ENCODE results near the gene KYNU. TPM values are rescaled to one million over a fixed set of nuclear protein-coding genes. Genes with fewer than 3 reads are reported as not detected.

Gene KYNU
- total and polyA plus RNA-seq, 10 of the 15 experiments (the other 5 are each of a cell fraction or from before 2014, with no cell fraction given) = 31.3 to 101 (median 38.3) TPM

DNA sequence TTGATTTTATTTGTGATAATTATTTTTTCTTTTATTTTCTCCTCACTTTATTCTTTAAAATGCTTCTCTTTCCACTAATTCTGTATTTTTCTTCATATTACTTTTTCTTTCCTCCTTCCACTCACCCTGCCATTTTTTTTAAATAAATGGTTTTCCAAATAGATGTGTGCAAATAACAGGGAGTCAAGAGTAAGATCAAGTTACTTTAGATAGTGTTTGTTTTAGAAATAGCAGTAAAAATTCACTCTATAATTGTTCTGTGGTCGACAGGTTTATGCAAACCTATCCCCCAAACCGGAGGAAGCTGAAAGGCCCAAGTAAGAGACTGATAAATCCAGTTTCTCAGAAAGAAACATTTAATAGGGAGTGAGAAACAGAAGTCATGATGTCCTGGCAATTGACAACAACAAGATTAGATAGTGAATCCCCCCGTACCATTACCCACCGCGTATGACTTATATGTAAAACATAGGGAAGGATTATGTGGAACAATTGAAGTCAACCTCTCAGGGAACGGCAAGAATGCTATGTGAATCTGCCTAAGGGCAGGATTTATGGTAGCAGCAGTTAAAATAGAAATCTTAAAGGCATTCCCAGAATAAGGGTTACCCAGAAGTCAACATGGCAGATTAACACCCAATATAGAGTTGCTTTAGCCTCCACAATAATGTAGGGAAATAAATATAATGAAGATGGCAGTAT, 75.5 kb downstream of the KYNU start (continued):
- TF ChIP-seq FOS (IDR thresholded peaks at IDR 0.05; ENCODE audit: borderline replicate concordance, extremely low read depth, insufficient read length) = no peak
- TF ChIP-seq KLF5 (IDR thresholded peaks at IDR 0.05; ENCODE audit: partially characterized antibody) = no peak
- TF ChIP-seq, protein P1, sequence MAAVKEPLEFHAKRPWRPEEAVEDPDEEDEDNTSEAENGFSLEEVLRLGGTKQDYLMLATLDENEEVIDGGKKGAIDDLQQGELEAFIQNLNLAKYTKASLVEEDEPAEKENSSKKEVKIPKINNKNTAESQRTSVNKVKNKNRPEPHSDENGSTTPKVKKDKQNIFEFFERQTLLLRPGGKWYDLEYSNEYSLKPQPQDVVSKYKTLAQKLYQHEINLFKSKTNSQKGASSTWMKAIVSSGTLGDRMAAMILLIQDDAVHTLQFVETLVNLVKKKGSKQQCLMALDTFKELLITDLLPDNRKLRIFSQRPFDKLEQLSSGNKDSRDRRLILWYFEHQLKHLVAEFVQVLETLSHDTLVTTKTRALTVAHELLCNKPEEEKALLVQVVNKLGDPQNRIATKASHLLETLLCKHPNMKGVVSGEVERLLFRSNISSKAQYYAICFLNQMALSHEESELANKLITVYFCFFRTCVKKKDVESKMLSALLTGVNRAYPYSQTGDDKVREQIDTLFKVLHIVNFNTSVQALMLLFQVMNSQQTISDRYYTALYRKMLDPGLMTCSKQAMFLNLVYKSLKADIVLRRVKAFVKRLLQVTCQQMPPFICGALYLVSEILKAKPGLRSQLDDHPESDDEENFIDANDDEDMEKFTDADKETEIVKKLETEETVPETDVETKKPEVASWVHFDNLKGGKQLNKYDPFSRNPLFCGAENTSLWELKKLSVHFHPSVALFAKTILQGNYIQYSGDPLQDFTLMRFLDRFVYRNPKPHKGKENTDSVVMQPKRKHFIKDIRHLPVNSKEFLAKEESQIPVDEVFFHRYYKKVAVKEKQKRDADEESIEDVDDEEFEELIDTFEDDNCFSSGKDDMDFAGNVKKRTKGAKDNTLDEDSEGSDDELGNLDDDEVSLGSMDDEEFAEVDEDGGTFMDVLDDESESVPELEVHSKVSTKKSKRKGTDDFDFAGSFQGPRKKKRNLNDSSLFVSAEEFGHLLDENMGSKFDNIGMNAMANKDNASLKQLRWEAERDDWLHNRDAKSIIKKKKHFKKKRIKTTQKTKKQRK (IDR thresholded peaks at IDR 0.05; ENCODE audit: low read depth, low read length) = no peak
- no peak for TF ChIP-seq TARDBP (IDR thresholded peaks at IDR 0.05; ENCODE audit: borderline replicate concordance)
- no peak for TF ChIP-seq SMAD1 (IDR thresholded peaks at IDR 0.05; ENCODE audit: low read depth, partially characterized antibody)
- no peak for TF ChIP-seq EGR1 (IDR thresholded peaks at IDR 0.05; ENCODE audit: borderline replicate concordance in 1 of 2, low read depth in 2 of 2, low read length in 2 of 2)
- TF ChIP-seq GABPA (IDR thresholded peaks at IDR 0.05; ENCODE audit: low read depth) = no peak
- no peak for TF ChIP-seq NFYB (IDR thresholded peaks at IDR 0.05; ENCODE audit: insufficient read depth, low read depth, low read length)
- no peak for TF ChIP-seq SUPT20H (IDR thresholded peaks at IDR 0.05; ENCODE audit: borderline replicate concordance, control insufficient read depth, low read depth, low read length)
- no peak for TF ChIP-seq KDM1A (IDR thresholded peaks at IDR 0.05; ENCODE audit: borderline replicate concordance)
- TF ChIP-seq MTA3 (IDR thresholded peaks at IDR 0.05; ENCODE audit: borderline replicate concordance, low read length) = no peak
- no peak for TF ChIP-seq CBX5 (IDR thresholded peaks at IDR 0.05; ENCODE audit: low read depth)
